DND-41 (cell line): ENCODE measurements around the gene CASP4.

Experiments used
- ATAC-seq: fragments of 200-7000 bp; cut with Tn5 transposase; 3 replicates; pipeline ENCODE4 v1.9.1; 2021; ENCODE audit warnings: low read depth; ENCODE audit not compliant: insufficient read depth
- DNase-seq: peaks from one replicate; pipeline ENCODE4 v3.0.0-alpha.2; 2020
- H2AFZ ChIP-seq: 2 replicates; pipeline ENCODE4 v1.6.0; 2012; ENCODE audit warnings: low read depth, low read length
- H3K27ac ChIP-seq: 2 replicates; pipeline ENCODE4 v1.5.1; 2012; ENCODE audit warnings: low read length, inconsistent platforms
- H3K27me3 ChIP-seq: fragments of 200-600 bp; sonication (generic); 2 replicates; pipeline ENCODE4 v1.6.0; 2012; ENCODE audit warnings: low read length, mild to moderate bottlenecking, inconsistent platforms; ENCODE audit not compliant: insufficient read depth, poor library complexity
- H3K36me3 ChIP-seq: 2 replicates; pipeline ENCODE4 v1.5.1; 2012; ENCODE audit warnings: low read length, inconsistent platforms; ENCODE audit not compliant: insufficient read depth
- H3K4me1 ChIP-seq: 2 replicates; pipeline ENCODE4 v1.5.1; 2012; ENCODE audit warnings: mild to moderate bottlenecking, low read length; ENCODE audit not compliant: insufficient read depth
- H3K4me2 ChIP-seq: 2 replicates; pipeline ENCODE4 v1.6.0; 2012; ENCODE audit warnings: mild to moderate bottlenecking, moderate library complexity, low read length, inconsistent platforms; ENCODE audit not compliant: insufficient read depth
- H3K4me3 ChIP-seq, 2 experiments: fragments of 200-600 bp in 1 of 2; shearing (Covaris generic) in 1 of 2; 2 replicates each; pipeline ENCODE4 v1.5.1; 2012 to 2016; ENCODE audit warnings: inconsistent platforms in 2 of 2, low read length in 2 of 2, mild to moderate bottlenecking in 2 of 2, low read depth in 1 of 2, moderate library complexity in 1 of 2
- H3K79me2 ChIP-seq: 2 replicates; pipeline ENCODE4 v1.6.0; 2012; ENCODE audit warnings: low read length, inconsistent platforms; ENCODE audit not compliant: insufficient read depth
- H3K9ac ChIP-seq: 2 replicates; pipeline ENCODE4 v1.6.0; 2012; ENCODE audit warnings: low read depth, mild to moderate bottlenecking, inconsistent platforms, low read length, moderate library complexity
- H3K9me3 ChIP-seq: 2 replicates; pipeline ENCODE4 v1.5.1; 2012; ENCODE audit warnings: low read length, moderate library complexity, mild to moderate bottlenecking, inconsistent platforms; ENCODE audit not compliant: insufficient read depth, severe bottlenecking
- H4K20me1 ChIP-seq: 2 replicates; pipeline ENCODE4 v1.6.0; 2012; ENCODE audit warnings: low read length; ENCODE audit not compliant: insufficient read depth
- EZH2 ChIP-seq: IDR thresholded peaks from 3 replicates; pipeline ENCODE4 v1.6.1; 2012; ENCODE audit warnings: borderline replicate concordance, low read depth, mild to moderate bottlenecking, moderate library complexity, low read length, inconsistent platforms; ENCODE audit not compliant: severe bottlenecking
- TF ChIP-seq, protein P1 (sequence below): IDR thresholded peaks from 2 replicates; pipeline ENCODE4 v1.5.1; 2012; ENCODE audit warnings: borderline replicate concordance, low read length, moderate library complexity, mild to moderate bottlenecking; ENCODE audit not compliant: poor library complexity, severe bottlenecking; ENCODE audit errors: extremely low read depth

CASP4 gene

GRCh38 chr11:104912102-104912501 lies 56.3 kb downstream of the CASP4 start:
- Histone ChIP-seq H3K9ac (no peak overlapping the region), H2AFZ (no peak overlapping the region), H3K4me2 (no peak overlapping the region), H4K20me1 (no peaks in the 10 kb centered on the region), H3K36me3 (no peaks in the 10 kb centered on the region), H3K27ac (no peak overlapping the region), H3K9me3 (no peaks in the 10 kb centered on the region), H3K27me3 (no peaks in the 10 kb centered on the region), H3K4me1 (peaks cover 26% of the 10 kb centered on the region), H3K79me2 (no peaks in the 10 kb centered on the region), H3K4me3 (no peak overlapping the region)
- ATAC-seq (peak; percentile 80), DNase-seq (no peak)
- TF ChIP-seq EZH2, result no peak
- TF ChIP-seq, protein P1, sequence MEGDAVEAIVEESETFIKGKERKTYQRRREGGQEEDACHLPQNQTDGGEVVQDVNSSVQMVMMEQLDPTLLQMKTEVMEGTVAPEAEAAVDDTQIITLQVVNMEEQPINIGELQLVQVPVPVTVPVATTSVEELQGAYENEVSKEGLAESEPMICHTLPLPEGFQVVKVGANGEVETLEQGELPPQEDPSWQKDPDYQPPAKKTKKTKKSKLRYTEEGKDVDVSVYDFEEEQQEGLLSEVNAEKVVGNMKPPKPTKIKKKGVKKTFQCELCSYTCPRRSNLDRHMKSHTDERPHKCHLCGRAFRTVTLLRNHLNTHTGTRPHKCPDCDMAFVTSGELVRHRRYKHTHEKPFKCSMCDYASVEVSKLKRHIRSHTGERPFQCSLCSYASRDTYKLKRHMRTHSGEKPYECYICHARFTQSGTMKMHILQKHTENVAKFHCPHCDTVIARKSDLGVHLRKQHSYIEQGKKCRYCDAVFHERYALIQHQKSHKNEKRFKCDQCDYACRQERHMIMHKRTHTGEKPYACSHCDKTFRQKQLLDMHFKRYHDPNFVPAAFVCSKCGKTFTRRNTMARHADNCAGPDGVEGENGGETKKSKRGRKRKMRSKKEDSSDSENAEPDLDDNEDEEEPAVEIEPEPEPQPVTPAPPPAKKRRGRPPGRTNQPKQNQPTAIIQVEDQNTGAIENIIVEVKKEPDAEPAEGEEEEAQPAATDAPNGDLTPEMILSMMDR, result no peak

DNA sequence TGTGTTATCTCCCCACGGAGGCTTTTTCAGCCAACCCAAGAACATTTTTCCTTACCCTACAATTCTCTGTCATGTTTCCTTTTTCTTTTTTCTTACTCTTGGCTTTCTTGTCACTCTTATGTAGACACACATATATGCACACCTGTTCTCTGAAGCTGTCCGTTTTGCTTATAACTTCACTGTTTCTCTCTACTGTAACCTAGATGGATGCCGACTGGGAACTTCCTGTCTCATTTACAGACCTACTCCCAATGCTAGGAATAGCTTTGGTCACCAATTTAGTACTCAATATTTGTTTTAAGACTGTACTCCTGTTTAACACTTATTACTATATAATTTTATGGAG lies 60.2 kb downstream of the CASP4 start:
- DNase-seq (no peak), ATAC-seq (no peak)
- H3K36me3 ChIP-seq, result no peaks in the 10 kb centered on the region
- no peak overlapping the region for H3K27ac ChIP-seq
- H3K79me2 ChIP-seq, result no peaks in the 10 kb centered on the region
- H3K9me3 ChIP-seq, result no peaks in the 10 kb centered on the region
- H3K4me3 ChIP-seq, result no peak overlapping the region
- no peaks in the 10 kb centered on the region for H3K27me3 ChIP-seq
- H4K20me1 ChIP-seq, result no peaks in the 10 kb centered on the region
- TF ChIP-seq EZH2, result no peak
- TF ChIP-seq, protein P1, result no peak
- H3K4me2 ChIP-seq, result no peak overlapping the region
- no peak overlapping the region for H2AFZ ChIP-seq
- H3K4me1 ChIP-seq, result peaks cover 12% of the 10 kb centered on the region; the same call in 1 of the 2 replicates
- H3K9ac ChIP-seq, result no peak overlapping the region

DNA sequence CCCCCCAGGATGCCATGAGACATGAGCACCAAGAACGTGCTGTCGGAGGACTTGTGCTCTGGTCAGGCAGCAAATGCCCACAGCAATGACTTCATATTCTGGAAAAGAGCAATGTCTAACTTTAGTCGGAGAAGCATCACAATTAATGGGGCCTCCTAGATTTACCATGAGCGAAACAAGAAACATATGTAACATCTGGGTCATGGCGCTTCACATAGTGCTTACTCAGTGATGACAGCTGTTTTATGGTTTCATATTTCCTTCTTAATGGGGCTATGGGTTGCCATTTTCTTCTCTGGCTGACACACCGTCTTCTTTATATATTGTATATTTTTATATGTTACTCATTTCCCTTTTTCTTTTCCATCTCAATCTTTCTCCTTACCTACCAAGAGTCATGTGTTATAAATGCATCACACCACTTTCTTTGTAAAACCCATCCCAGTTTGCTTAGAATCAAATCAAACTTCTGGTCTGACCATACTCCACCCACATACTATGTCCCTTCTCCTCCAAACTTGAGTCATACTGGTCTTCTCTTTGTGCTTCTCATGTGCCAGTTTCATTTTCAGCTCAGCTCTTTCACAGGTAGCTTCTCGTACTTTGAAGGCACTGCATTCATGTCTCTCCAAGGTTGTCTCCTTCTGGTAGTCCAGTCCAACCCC lies 60.7 kb downstream of the CASP4 start:
- Histone ChIP-seq H3K27me3 (no peaks in the 10 kb centered on the region), H2AFZ (no peak overlapping the region), H3K9ac (no peak overlapping the region), H3K4me1 (peaks cover 12% of the 10 kb centered on the region; the same call in 1 of the 2 replicates), H3K36me3 (no peaks in the 10 kb centered on the region), H3K9me3 (no peaks in the 10 kb centered on the region), H4K20me1 (no peaks in the 10 kb centered on the region), H3K27ac (no peak overlapping the region), H3K79me2 (no peaks in the 10 kb centered on the region), H3K4me3 (no peak overlapping the region), H3K4me2 (no peak overlapping the region)
- no peak for TF ChIP-seq EZH2
- TF ChIP-seq, protein P1, result no peak
- ATAC-seq (no peak), DNase-seq (no peak)
